HEK293 (cell line): ENCODE measurements around the gene BABAM1.

ENCODE experiments used
- HOXD13 ChIP-seq: sonication (generic); formaldehyde crosslinking; IDR thresholded peaks from 2 replicates; pipeline ENCODE4 v1.8.0; 2022; ENCODE audit warnings: missing genetic modification reagents, borderline replicate concordance
- KLF10 ChIP-seq: fragments of 450-650 bp; IDR thresholded peaks from 2 replicates; pipeline ENCODE4 v1.5.1; 2018; ENCODE audit warnings: missing biosample characterization, mild to moderate bottlenecking, missing genetic modification characterization
- KLF9 ChIP-seq: fragments of 450-650 bp; formaldehyde crosslinking; IDR thresholded peaks from 2 replicates; pipeline ENCODE4 v1.5.1; 2016; ENCODE audit warnings: missing biosample characterization, missing genetic modification characterization, low read depth
- MZF1 ChIP-seq: fragments of 450-650 bp; formaldehyde crosslinking; IDR thresholded peaks from 2 replicates; pipeline ENCODE4 v1.5.1; 2017; ENCODE audit warnings: missing biosample characterization, missing genetic modification characterization, borderline replicate concordance
- OSR2 ChIP-seq: fragments of 450-650 bp; formaldehyde crosslinking; IDR thresholded peaks from 2 replicates; pipeline ENCODE4 v1.5.1; 2016; ENCODE audit warnings: missing biosample characterization, missing genetic modification characterization
- OVOL3 ChIP-seq: fragments of 450-650 bp; formaldehyde crosslinking; IDR thresholded peaks from 2 replicates; pipeline ENCODE4 v1.5.1; 2016; ENCODE audit warnings: missing biosample characterization, missing genetic modification characterization
- RBAK ChIP-seq: fragments of 450-650 bp; formaldehyde crosslinking; IDR thresholded peaks from 2 replicates; pipeline ENCODE4 v1.5.1; 2016; ENCODE audit warnings: missing biosample characterization, missing genetic modification characterization
- REPIN1 ChIP-seq: fragments of 450-650 bp; formaldehyde crosslinking; IDR thresholded peaks from 2 replicates; pipeline ENCODE4 v1.5.1; 2017; ENCODE audit warnings: missing biosample characterization, missing genetic modification characterization, low read depth
- SALL2 ChIP-seq: fragments of 450-650 bp; formaldehyde crosslinking; IDR thresholded peaks from 2 replicates; pipeline ENCODE4 v1.5.0; 2017; ENCODE audit warnings: missing biosample characterization, mild to moderate bottlenecking, missing genetic modification characterization, borderline replicate concordance
- TCF7L2 ChIP-seq: IDR thresholded peaks from 2 replicates; pipeline ENCODE4 v1.6.1; 2011; ENCODE audit warnings: low read depth, mild to moderate bottlenecking, inconsistent platforms, low read length, moderate library complexity, borderline replicate concordance
- TSHZ1 ChIP-seq: fragments of 450-650 bp; formaldehyde crosslinking; IDR thresholded peaks from 2 replicates; pipeline ENCODE4 v1.5.1; 2016; ENCODE audit warnings: missing biosample characterization, missing genetic modification characterization, borderline replicate concordance
- YY1 ChIP-seq: fragments of 450-650 bp; formaldehyde crosslinking; IDR thresholded peaks from 2 replicates; pipeline ENCODE4 v1.5.1; 2018; ENCODE audit warnings: missing biosample characterization, missing genetic modification characterization
- ZBTB1 ChIP-seq: fragments of 450-650 bp; formaldehyde crosslinking; IDR thresholded peaks from 2 replicates; pipeline ENCODE4 v1.5.1; 2016; ENCODE audit warnings: missing biosample characterization, missing genetic modification characterization
- ZIC2 ChIP-seq: fragments of 450-650 bp; formaldehyde crosslinking; IDR thresholded peaks from 2 replicates; pipeline ENCODE4 v1.5.1; 2016; ENCODE audit warnings: missing biosample characterization, missing genetic modification characterization
- ZNF112 ChIP-seq: fragments of 450-650 bp; formaldehyde crosslinking; IDR thresholded peaks from 2 replicates; pipeline ENCODE4 v1.5.0; 2017; ENCODE audit warnings: missing biosample characterization, missing genetic modification characterization
- ZNF114 ChIP-seq: fragments of 450-650 bp; formaldehyde crosslinking; IDR thresholded peaks from 2 replicates; pipeline ENCODE4 v1.5.0; 2017; ENCODE audit warnings: missing biosample characterization, missing genetic modification characterization
- ZNF148 ChIP-seq: fragments of 450-650 bp; formaldehyde crosslinking; IDR thresholded peaks from 2 replicates; pipeline ENCODE4 v1.5.0; 2017; ENCODE audit warnings: missing biosample characterization, missing genetic modification characterization, borderline replicate concordance
- ZNF239 ChIP-seq: fragments of 450-650 bp; formaldehyde crosslinking; IDR thresholded peaks from 2 replicates; pipeline ENCODE4 v1.5.1; 2016; ENCODE audit warnings: missing biosample characterization, missing genetic modification characterization
- ZNF24 ChIP-seq: fragments of 450-650 bp; formaldehyde crosslinking; IDR thresholded peaks from 2 replicates; pipeline ENCODE4 v1.5.1; 2016; ENCODE audit warnings: missing biosample characterization, missing genetic modification characterization
- ZNF391 ChIP-seq: fragments of 450-650 bp; formaldehyde crosslinking; IDR thresholded peaks from 2 replicates; pipeline ENCODE4 v1.5.1; 2016; ENCODE audit warnings: low read depth, missing biosample characterization, missing genetic modification characterization, borderline replicate concordance
- ZNF416 ChIP-seq: fragments of 450-650 bp; formaldehyde crosslinking; IDR thresholded peaks from 2 replicates; pipeline ENCODE4 v1.5.1; 2016; ENCODE audit warnings: missing biosample characterization, missing genetic modification characterization
- ZNF473 ChIP-seq: fragments of 450-650 bp; formaldehyde crosslinking; IDR thresholded peaks from 2 replicates; pipeline ENCODE4 v1.5.1; 2017; ENCODE audit warnings: missing biosample characterization, missing genetic modification characterization
- ZNF48 ChIP-seq: fragments of 450-650 bp; formaldehyde crosslinking; IDR thresholded peaks from 2 replicates; pipeline ENCODE4 v1.5.1; 2016; ENCODE audit warnings: missing biosample characterization, missing genetic modification characterization
- ZNF510 ChIP-seq: fragments of 450-650 bp; formaldehyde crosslinking; IDR thresholded peaks from 2 replicates; pipeline ENCODE4 v1.5.1; 2018; ENCODE audit warnings: mild to moderate bottlenecking, missing genetic modification characterization, missing biosample characterization; ENCODE audit not compliant: insufficient replicate concordance
- ZNF530 ChIP-seq: fragments of 450-650 bp; formaldehyde crosslinking; IDR thresholded peaks from 2 replicates; pipeline ENCODE4 v1.5.1; 2016; ENCODE audit warnings: low read depth, missing biosample characterization, missing genetic modification characterization
- ZNF600 ChIP-seq: fragments of 450-650 bp; formaldehyde crosslinking; IDR thresholded peaks from 2 replicates; pipeline ENCODE4 v1.5.1; 2016; ENCODE audit warnings: missing biosample characterization, missing genetic modification characterization
- ZNF660 ChIP-seq: fragments of 450-650 bp; IDR thresholded peaks from 2 replicates; pipeline ENCODE4 v1.5.1; 2018; ENCODE audit warnings: missing biosample characterization, mild to moderate bottlenecking, missing genetic modification characterization
- ZNF670 ChIP-seq: fragments of 450-650 bp; formaldehyde crosslinking; IDR thresholded peaks from 2 replicates; pipeline ENCODE4 v1.5.1; 2016; ENCODE audit warnings: missing biosample characterization, missing genetic modification characterization, low read depth
- ZNF830 ChIP-seq: fragments of 450-650 bp; IDR thresholded peaks from 2 replicates; pipeline ENCODE4 v1.5.0; 2018; ENCODE audit warnings: missing biosample characterization, missing genetic modification characterization, low read depth, mild to moderate bottlenecking, moderate library complexity
- ZNF843 ChIP-seq: fragments of 450-650 bp; formaldehyde crosslinking; IDR thresholded peaks from 2 replicates; pipeline ENCODE4 v1.5.1; 2016; ENCODE audit warnings: missing biosample characterization, missing genetic modification characterization
- TF ChIP-seq, protein P1 (sequence below): fragments of 450-650 bp; formaldehyde crosslinking; IDR thresholded peaks from 2 replicates; pipeline ENCODE4 v1.5.1; 2016; ENCODE audit warnings: missing biosample characterization, missing genetic modification characterization
- TF ChIP-seq, protein P2 (sequence below): fragments of 450-650 bp; formaldehyde crosslinking; optimal IDR thresholded peaks from 2 replicates; pipeline ENCODE3; 2016; ENCODE audit warnings: missing biosample characterization, mild to moderate bottlenecking, missing genetic modification characterization

BABAM1 gene

GRCh38 chr19:17294051-17294891 lies 27.0 kb downstream of the BABAM1 start (continued):
- TF ChIP-seq, protein P1, sequence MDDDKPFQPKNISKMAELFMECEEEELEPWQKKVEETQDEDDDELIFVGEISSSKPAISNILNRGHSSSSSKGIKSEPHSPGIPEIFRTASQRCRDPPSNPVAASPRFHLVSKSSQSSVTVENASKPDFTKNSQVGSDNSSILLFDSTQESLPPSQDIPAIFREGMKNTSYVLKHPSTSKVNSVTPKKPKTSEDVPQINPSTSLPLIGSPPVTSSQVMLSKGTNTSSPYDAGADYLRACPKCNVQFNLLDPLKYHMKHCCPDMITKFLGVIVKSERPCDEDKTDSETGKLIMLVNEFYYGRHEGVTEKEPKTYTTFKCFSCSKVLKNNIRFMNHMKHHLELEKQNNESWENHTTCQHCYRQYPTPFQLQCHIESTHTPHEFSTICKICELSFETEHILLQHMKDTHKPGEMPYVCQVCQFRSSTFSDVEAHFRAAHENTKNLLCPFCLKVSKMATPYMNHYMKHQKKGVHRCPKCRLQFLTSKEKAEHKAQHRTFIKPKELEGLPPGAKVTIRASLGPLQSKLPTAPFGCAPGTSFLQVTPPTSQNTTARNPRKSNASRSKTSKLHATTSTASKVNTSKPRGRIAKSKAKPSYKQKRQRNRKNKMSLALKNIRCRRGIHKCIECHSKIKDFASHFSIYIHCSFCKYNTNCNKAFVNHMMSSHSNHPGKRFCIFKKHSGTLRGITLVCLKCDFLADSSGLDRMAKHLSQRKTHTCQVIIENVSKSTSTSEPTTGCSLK (tag by site-specific recombination), result no peak
- TF ChIP-seq ZNF112 (no peak), ZNF148 (tag by site-specific recombination) (no peak), ZNF239 (tag by site-specific recombination) (no peak), YY1 (tag by site-specific recombination) (no peak), REPIN1 (tag by site-specific recombination) (no peak), ZNF530 (no peak), TCF7L2 (no peak), ZIC2 (tag by site-specific recombination) (0 out of 2 replicates have a peak, but pooled peaks have one; percentile 17), ZNF24 (tag by site-specific recombination) (no peak), ZNF600 (tag by site-specific recombination) (no peak), RBAK (tag by site-specific recombination) (no peak), HOXD13 (CRISPR knock-in tag) (no peak), ZNF114 (tag by site-specific recombination) (no peak), ZNF391 (tag by site-specific recombination) (no peak), ZNF510 (tag by site-specific recombination) (no peak), ZNF416 (tag by site-specific recombination) (no peak), ZNF660 (tag by site-specific recombination) (no peak), SALL2 (no peak), MZF1 (tag by site-specific recombination) (no peak), KLF10 (peak; percentile 63; the same call in 1 of the 2 replicates), ZNF670 (tag by site-specific recombination) (no peak), ZNF48 (tag by site-specific recombination) (no peak), OSR2 (tag by site-specific recombination) (no peak), TSHZ1 (tag by site-specific recombination) (no peak), KLF9 (tag by site-specific recombination) (peak; percentile 100), ZNF830 (tag by site-specific recombination) (no peak), ZNF473 (tag by site-specific recombination) (no peak), ZBTB1 (tag by site-specific recombination) (no peak), OVOL3 (tag by site-specific recombination) (no peak), ZNF843 (tag by site-specific recombination) (no peak)
- TF ChIP-seq, protein P2, sequence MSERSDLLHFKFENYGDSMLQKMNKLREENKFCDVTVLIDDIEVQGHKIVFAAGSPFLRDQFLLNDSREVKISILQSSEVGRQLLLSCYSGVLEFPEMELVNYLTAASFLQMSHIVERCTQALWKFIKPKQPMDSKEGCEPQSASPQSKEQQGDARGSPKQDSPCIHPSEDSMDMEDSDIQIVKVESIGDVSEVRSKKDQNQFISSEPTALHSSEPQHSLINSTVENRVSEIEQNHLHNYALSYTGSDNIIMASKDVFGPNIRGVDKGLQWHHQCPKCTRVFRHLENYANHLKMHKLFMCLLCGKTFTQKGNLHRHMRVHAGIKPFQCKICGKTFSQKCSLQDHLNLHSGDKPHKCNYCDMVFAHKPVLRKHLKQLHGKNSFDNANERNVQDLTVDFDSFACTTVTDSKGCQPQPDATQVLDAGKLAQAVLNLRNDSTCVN (tag by site-specific recombination), result no peak
